GM21526 (cell line): ENCODE measurements around the gene FER1L5.

Source experiments
- ATAC-seq: cut with Tn5 transposase; IDR thresholded peaks from one replicate; pipeline ENCODE4 v1.9.1; 2021; ENCODE audit warnings: moderate library complexity; ENCODE audit not compliant: unreplicated experiment, low FRiP score

The FER1L5 gene

DNA sequence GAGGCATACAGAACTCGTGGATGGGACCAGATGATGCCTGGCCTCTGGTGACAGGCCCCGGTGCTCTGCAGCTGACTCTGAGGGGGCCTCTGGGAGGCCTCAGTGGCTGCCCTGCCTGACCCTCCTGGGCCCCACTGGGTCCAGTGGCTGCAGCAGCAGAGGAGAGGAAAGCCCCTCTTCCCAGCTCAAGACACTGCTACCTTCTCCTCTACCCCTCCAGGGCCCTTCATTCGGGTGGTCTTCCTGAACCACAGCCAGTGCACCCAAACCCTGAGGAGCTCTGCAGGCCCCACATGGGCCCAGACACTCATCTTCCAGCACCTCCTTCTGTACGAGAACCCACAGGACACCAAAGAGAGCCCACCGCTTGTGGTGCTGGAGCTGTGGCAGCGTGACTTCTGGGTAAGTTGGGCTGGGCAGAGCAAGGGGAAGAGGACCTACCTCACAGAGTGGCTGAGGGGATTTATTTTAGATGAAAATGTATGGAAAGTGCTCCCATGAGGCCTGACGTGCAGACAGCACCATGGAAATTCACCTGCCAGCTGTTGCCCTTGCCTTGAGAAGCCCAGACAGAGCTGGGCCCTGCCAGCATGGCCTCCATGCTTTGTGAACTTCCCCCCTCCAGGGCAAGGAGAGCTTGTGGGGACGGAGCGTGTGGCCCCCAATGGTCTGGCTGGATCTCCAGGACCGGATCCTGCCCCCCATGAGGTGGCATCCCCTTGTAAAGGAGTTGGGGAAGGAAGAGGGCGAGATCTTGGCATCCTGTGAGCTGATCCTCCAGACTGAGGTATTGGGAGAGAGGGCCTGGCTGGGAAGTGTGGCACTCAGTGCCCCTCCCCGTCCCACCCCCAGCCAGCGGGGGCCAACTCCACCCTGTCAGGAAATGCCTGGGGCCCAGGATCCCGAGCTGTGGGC lies 51.0 kb downstream of the FER1L5 start:
- no peak for ATAC-seq

DNA sequence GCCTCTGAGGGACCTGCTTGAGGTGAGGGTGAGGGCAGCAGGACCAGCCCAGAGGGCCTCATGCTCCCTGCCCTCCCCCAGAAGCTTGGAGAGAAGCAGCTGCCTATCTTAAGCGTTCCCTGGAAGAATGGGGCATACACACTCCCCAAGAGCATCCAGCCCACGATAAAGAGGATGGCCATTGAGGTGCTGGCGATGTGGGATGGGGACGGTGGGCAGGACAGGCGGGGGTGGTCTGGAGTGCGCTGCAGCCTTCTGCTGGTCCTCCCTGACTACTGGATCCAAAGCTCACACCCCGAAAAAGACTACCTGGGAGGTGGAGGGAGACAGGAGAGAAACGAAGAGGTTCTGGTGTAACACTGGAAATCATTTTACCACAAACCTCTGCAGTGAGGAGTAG lies 51.7 kb downstream of the FER1L5 start:
- no peak for ATAC-seq

DNA sequence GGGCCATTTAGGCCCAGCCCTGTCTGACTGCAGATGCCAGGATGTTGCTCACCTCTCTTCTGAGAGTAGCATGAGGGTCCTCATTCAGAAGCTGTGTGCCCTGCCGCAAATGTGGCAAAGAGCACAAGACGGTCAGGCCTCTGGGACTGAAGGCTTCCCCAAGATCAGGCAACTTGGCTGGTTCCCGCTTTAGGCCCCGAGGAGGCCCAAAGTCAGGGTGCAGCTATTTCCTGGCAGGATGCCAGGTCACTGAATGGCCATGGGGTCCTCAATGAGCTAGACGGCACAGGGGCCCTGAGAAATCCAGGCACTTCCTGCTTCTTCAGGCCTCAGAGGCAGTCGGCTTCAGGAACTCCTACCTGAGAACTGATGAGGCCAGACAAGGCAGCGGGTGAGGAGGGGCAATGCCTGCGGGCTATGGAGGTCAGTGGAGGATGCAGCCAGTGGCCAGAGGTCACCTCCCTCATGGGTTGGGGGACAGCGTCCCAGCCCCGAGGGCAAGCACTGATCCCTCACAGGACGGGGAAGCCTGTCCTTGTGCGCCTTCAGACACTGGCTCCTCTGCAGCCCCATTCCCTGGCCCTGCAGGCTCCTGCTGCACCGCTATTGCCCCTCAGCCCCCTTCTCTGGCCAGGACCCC lies 52.4 kb downstream of the FER1L5 start:
- no peak for ATAC-seq

DNA sequence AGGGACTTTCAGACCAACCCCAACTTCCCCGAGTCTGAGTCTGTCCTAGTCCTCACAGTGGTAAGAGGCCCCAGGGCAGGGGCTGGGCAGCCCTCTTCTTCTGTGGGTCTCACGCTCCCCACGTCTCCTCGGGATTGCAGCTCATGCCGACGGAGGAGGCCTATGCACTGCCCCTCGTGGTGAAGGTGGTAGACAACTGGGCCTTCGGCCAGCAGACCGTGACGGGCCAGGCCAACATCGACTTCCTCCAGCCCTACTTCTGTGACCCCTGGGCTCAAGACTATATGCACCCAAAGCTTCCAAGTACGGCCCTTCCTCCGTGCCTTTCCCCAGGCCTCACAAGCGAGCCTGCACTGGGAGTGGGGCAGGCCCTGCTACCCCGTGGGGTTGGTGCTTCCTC lies 53.0 kb downstream of the FER1L5 start:
- ATAC-seq = no peak

DNA sequence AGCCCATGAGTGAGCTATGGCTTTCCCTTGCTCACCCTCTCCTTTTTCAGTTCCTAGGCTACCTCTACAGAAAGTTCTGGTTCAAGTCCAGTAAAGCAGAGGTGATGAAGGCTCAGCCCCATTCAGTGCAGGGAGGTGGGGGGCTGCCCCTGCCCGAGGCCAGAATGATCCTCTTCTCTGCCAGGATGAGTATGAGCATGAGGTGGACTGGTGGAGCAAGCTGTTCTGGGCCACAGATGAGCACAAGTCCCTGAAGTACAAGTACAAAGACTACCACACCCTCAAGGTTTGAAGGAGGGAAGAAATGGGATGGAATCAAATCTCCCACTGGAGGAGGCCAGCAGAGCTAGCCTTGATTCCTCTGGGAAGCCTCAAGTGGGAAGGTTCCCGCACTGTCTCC lies 54.9 kb downstream of the FER1L5 start:
- ATAC-seq = no peak

DNA sequence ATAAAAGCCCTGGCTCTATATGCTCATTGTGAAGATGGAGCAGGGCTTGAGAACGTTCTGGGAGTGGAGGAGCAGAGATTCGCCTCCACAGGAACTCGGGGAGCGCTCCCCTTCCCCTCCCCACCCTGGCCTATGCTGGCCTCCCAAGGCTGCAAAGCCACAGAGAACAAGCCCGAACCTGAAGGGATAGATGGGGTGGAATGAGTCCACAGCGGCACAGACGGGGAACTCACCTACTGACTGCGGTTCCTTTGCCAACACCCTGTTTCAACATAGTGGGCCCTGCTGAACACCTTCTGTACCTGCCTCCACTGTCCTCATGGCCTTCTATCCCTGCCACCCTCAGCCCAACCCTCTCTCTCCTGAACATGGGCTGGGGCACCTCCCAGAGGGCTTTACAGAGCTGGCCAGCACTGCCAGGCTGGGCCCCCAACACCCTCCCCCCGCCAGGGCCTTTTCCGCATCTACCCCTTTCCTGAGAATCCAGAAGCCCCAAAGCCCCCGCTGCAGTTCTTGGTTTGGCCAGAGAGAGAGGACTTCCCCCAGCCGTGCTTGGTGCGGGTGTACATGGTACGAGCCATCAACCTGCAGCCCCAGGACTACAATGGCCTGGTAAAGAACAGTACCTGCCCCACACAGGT lies 55.8 kb downstream of the FER1L5 start:
- ATAC-seq = no peak

DNA sequence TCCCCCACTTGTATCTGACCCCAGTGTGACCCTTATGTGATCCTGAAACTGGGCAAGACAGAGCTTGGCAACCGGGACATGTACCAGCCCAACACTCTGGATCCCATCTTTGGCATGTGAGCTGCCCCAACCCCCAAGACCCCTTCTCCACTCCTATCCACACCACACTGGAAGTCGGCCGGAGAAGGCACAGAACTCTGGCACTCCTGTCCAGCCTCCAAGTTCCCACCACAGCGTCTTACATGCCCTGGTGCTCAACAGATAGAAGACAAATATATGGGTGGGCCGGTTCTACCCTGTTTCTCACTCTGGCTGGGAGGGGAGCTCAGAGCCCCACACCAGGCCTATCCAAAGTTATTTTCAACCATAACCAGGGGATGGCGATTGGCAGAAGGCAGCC lies 56.5 kb downstream of the FER1L5 start:
- ATAC-seq = no peak

DNA sequence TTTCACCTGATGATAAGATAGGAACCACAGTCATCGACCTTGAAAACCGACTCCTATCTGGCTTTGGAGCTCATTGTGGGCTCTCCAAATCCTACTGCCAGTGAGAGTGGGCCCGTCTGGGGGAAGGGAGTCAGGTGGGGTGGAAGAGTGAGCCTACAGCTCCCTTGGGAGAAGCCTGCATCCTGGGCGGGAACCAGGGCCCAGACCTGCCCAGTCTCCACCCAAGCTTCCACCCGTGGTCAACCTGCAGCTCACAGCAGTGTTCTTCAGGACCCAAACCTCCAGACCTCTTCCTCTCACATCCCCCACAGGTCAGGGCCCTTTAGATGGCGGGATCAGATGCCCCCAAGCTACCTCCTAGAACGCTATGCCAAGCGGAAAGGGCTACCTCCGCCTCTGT lies 57.1 kb downstream of the FER1L5 start:
- ATAC-seq = no peak

DNA sequence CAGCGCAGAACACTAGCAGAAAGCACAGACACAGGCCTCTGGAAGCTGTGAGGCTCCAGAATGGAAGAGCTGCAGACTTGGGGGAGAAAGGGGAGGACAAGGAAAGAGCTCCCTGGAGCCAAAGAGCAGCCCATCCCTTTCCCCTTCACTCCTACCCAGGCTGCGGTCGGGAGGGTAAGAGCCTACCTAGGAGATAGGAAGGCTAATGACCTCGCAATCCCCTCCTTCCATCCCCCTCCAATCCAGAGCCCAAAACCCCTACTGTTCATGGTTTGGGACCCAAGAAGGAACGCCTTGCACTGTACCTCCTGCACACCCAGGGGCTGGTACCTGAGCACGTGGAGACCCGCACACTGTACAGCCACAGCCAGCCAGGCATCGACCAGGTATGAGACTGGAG lies 57.5 kb downstream of the FER1L5 start:
- no peak for ATAC-seq

DNA sequence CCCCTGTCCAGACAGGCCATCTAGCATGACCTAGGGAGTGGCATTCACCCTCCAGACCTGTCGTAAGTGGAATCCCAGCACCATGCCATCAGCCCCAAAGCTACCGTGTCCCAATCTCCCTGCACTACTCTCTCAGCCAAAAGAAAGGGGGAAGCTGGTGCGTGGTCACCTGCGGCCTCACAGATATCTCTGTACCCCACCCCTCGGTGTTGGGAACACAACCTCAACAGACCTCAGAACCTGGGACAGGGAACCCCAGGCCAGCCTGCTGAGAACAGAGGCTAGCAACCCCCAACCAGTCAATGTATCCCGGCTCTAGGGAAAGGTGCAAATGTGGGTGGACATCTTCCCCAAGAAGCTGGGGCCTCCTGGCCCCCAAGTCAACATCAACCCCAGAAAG lies 59.1 kb downstream of the FER1L5 start:
- no peak for ATAC-seq

DNA sequence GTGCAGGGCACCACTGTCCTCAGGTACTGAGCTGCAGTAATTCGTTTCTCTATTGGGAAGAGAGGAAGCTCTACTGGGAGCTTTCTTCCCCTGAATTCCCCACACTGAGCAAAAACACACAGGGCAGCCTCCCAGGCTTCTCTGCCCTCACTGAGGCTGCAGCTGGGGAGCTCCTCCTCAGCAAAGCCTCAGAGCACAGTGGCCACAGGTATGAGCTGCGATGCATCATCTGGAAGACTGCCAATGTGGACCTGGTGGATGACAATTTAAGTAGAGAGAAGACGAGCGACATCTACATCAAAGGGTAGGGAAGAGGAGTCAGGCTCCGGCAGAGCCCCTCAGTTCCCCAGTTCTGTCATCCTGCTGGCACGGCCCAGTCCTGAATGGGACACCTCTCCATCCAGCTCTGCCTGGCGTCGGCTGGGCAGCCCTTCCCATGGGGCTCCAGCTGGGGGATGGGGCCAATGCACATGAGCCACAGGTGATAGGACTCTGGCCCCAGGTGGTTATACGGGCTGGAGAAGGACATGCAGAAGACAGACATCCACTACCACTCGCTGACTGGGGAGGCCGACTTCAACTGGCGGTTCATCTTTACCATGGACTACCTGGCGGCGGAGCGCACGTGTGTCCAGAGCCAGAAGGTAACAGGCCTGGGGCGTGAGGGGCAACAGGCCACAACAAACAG lies 59.7 kb downstream of the FER1L5 start:
- no peak for ATAC-seq

DNA sequence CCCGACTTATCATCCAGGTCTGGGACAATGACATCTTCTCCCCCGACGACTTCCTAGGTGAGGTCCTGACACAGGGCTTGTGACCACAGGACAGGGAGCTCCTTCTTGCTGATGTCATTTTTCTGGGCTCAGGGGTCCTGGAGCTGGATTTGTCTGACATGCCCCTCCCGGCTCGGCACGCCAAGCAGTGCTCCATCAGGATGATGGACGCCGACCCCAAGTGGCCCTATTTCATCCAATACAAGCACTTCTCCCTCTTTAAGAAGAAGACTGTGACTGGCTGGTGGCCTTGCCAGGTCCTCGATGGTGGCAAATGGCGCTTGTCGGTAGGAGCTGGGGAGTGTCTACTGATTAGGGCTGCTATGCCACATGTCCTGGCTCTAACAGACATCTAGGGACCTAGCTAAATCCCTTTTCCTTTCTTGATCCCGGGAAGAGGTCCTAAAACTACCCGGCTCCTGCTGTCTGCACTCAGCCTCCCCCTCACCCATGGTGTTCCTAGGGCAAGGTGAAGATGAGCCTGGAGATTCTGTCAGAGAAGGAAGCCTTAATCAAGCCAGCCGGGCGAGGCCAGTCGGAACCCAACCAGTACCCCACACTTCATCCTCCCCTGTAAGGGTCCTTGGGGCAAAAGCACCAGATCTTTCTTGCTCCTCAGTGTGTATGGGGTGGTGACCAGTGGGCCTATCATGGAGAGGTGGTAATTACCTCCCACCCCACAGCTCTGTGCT lies 60.6 kb downstream of the FER1L5 start:
- ATAC-seq = no peak

DNA sequence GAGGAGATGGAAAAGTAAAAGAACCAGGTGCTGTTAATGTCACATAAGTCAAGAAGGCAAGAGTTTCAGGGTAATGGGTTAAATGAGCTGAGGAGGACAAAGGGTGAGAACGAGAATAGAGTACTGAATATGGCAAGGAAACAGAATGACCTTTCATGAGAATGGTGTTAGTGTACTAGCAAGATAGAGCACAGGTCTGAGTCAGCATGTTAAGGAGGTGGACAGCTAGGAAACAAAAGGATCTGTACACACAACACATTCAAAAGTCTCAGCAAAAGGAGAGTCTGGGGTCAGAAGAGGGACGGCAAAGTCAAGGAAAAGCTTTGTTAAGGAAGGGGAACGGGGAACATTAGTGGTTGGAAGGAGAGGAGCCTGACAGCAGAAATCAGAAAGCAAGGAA lies 68.4 kb downstream of the FER1L5 start:
- no peak for ATAC-seq

DNA sequence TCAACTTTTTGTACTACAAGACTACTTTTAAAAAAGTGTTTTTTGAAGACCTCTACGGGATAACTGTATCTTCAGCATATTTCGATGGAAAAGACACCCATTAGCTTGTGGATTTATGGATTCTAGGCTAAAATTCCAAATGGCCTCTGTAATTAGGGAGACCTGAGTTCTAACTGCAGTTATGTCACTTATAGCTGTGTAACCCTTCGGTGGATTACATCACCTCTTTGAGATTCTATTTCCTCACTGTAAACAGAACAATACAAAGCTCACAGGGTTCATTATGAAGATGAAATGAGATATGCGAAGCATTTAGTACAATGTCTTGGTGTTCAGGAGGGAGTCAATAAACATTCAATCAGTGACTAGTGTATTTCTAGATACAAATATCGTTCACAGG lies 73.1 kb downstream of the FER1L5 start:
- ATAC-seq = no peak

DNA sequence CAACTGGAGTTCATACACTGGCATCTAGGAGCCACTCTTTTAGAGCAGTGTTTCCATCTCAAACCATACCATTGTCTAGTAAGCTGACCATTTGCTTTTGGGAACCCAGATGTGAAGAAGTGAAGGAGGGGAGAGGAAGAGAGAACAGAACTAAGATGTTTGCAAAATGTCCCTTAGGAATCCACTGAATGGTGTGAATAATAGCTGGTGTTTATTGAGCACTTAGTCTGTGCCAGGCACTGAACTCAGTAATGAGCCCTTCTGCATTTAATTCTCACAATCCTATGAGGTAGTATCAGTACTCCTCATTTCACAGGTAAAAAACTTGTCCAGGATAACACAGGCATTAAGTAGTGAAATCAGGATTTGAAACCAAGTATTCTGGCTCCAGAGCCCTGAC lies 73.8 kb downstream of the FER1L5 start:
- ATAC-seq = no peak

DNA sequence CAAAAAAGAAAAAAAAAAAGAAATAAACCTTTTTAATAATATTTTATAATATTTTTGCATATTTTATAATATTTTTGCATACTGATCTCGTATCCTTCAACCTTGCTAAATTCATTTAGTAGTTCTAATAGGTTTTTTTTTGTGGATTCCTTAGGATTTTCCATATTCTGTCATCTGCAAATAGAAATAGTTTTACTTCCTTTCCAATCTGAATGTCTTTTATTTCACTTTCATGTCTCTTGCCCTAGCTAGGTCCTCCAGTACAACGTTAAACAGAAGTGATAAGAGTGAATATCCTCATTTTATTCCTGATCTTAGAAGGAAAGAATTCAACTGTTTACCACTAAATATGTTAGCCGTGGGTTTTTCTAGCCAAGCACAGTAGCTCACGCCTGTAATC lies 83.6 kb downstream of the FER1L5 start:
- ATAC-seq = no peak

DNA sequence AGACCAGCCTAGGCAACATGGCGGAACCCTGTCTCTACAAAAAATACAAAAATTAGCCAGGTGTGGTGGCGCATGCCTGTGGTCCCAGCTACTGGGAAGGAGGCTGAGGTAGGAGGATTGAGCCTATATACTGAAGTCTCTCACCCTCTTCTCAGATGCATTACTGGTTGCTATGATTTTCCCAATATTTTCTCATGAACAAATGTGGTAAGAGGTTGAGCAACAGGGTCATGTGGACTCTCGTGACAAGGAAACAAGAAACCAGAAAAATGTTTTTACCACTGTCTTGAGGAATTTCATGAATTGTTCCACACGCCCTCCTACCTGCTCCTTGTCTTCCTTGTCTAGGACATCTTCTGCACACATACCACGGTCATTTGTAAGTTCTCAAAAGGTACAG lies 84.9 kb downstream of the FER1L5 start:
- ATAC-seq = no peak

DNA sequence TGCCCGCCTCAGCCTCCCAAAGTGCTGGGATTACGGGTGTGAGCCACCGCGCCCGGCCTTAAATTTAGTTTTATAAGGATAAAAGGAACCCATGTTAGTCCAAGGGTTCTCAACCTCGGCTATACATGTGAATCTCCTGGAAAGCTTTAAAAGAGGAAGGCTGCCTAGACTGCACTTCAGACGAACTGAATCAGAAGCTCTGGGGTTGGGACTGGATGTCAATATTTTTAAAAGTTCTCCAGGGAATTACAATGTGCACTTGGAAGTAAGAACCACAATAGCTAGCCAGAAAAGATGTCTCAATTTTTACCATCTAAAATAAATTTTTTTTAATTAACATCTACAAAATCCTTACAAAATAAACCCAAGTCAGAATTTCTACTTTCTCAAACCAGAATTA lies 87.2 kb downstream of the FER1L5 start:
- ATAC-seq = no peak

DNA sequence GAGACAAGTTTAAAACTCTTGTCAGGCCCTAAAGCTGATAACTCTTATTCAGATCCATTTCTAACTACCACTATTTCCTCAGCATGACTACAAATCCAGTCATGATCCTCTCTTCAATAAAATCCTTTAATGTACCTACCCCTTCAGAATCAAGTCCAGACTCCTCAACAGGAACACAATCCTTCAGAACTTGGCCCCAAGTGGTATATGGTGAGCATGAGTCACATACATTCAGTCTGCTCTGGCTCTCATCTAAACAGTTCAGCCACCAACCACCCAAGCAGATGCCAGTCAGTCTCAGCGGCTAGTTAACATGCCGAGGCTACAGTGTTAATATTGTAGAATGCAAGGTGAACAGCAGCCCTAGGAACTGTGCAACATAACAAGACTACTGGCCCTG lies 87.6 kb downstream of the FER1L5 start:
- ATAC-seq = no peak

DNA sequence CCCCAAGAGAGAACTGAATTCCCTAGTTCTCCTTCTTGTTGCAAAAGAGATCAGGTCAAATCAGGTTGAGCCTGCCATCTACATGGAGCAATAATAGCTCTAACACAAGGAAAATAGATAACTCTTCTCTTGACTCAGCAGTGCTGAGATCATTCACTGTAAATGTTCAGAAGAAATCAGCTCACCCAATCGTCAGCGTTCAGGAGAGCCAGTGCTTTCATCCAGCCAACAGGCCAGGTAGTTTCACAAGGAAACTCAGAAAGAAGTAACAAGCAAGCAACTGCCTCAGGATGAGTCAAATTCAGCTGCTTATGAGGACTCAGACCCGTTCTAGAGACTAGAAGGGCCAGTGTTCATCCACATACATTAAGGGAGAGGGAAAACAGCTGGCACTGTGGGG lies 91.4 kb downstream of the FER1L5 start:
- no peak for ATAC-seq
